Upper lobe of left lung (tissue), 6 donors: ENCODE results near the gene FBXL5. TPM values are rescaled to one million over a fixed set of nuclear protein-coding genes. Genes with fewer than 3 reads are reported as not detected.

Experiments
- ATAC-seq, 2 donors: fragments of 200-7000 bp; cut with Tn5 transposase; one replicate each; pipeline ENCODE4 v1.9.1; 2022; ENCODE audit warnings: mild to moderate bottlenecking in 2 of 2, moderate library complexity in 2 of 2; ENCODE audit not compliant: low FRiP score in 2 of 2
- DNase-seq, 2 donors: peaks; one replicate each; pipeline ENCODE4 v3.0.0-alpha.2; 2019 to 2020
- H3K27ac ChIP-seq, 4 donors: fragments of 200-600 bp; sonication (generic); one replicate each; pipeline ENCODE4 v1.5.1; 2016 to 2019
- H3K27me3 ChIP-seq, 4 donors: fragments of 200-600 bp; sonication (generic); one replicate each; pipeline ENCODE4 v1.5.1; 2017 to 2019
- H3K36me3 ChIP-seq, 4 donors: fragments of 200-600 bp; sonication (generic); one replicate each; pipeline ENCODE4 v1.5.1; 2016 to 2019
- H3K4me1 ChIP-seq, 4 donors: fragments of 200-600 bp; sonication (generic); one replicate each; pipeline ENCODE4 v1.5.1; 2018 to 2019
- H3K4me3 ChIP-seq, 4 donors: fragments of 200-600 bp; sonication (generic); one replicate each; pipeline ENCODE4 v1.5.1; 2017 to 2019; ENCODE audit warnings: mild to moderate bottlenecking in 2 of 4, moderate library complexity in 1 of 4
- H3K9me3 ChIP-seq, 4 donors: fragments of 200-600 bp; sonication (generic); one replicate each; pipeline ENCODE4 v1.5.1; 2018 to 2019
- CTCF ChIP-seq, 6 experiments: fragments of 450-650 bp in 4 of 6; fragments of 200-600 bp in 2 of 6; sonication (generic) in 2 of 6; IDR thresholded peaks; one replicate each; pipeline ENCODE4 v1.5.1; 2016 to 2019; ENCODE audit warnings: antibody characterized with exemption in 6 of 6
- EP300 ChIP-seq, 4 donors: sonication (generic); formaldehyde crosslinking; IDR thresholded peaks; one replicate each; pipeline ENCODE4 v1.5.1; 2017; ENCODE audit warnings: antibody characterized with exemption in 4 of 4, control low read depth in 2 of 4
- POLR2A ChIP-seq, 4 donors: fragments of 450-650 bp; IDR thresholded peaks; one replicate each; pipeline ENCODE4 v1.5.1; 2016 to 2017; ENCODE audit warnings: antibody characterized with exemption in 4 of 4, mild to moderate bottlenecking in 2 of 4
- POLR2AphosphoS5 ChIP-seq, 2 donors: sonication (generic); formaldehyde crosslinking; IDR thresholded peaks; one replicate each; pipeline ENCODE4 v1.5.1; 2017; ENCODE audit warnings: antibody characterized with exemption in 2 of 2
- WGBS, 2 donors: methylation state at CpG; one replicate each; pipeline ENCODE4 v1.1.5; 2017 to 2018; 5-methylcytosine and 5-hydroxymethylcytosine counted together
- total RNA-seq, 6 donors: library from RNA; depleted of rRNA in 4 of 6; stranded (reverse); fragments of >200 nt in 4 of 6; gene quantifications; one replicate each; pipeline versions ENCODE4 v1.1.0 to v1.2.1, GENCODE V29; 2016 to 2021
- donor health status: DM: no; HTN: no; CAD: no; lungs with moderate emphysema.
- donor health status: DM: no; HTN: yes; CAD: no; lungs with severe emphysema.

The FBXL5 gene
- total RNA-seq, 6 donors from 2014 or later = 52.4 to 146 (median 94.9) TPM

DNA sequence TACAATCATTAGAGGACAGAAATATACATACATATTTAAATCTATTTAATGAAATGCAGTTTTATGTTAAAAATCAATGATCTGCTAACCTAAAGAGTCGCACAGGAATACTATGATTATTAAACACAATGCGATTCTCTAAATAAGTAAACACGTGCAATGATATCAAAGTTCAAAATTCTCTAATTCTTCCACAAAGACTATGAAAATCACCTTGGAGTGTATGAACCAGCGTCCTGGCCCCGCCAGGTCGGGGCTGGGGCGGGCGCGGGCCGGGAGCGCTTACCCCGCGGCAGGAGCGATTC lies 25.9 kb upstream of the FBXL5 start:
- H3K27ac ChIP-seq = peak overlapping the region in 3 of 4 donors; percentile 87 to 95 (median 92)
- H3K36me3 ChIP-seq = peaks cover 0 to under 1% (median 0%) of the 10 kb centered on the region in 4 donors
- WGBS, 2 donors = 2 to 5% methylated on average over 4 to 14 of the region's 14 CpGs
- no peak for DNase-seq
- peak overlapping the region; percentile 64 to 72 (median 66) for H3K4me3 ChIP-seq
- H3K4me1 ChIP-seq = peaks cover 15 to 32% (median 22%) of the 10 kb centered on the region in 4 donors
- no peaks in the 10 kb centered on the region for H3K9me3 ChIP-seq
- TF ChIP-seq POLR2AphosphoS5 (IDR thresholded peaks at IDR 0.05) (no peak), POLR2A (IDR thresholded peaks at IDR 0.05) (no peak), EP300 (IDR thresholded peaks at IDR 0.05) (no peak), CTCF (IDR thresholded peaks at IDR 0.05) (no peak)
- ATAC-seq = no peak
- H3K27me3 ChIP-seq = no peaks in the 10 kb centered on the region

GRCh38 chr4:15677507-15677988 lies 22.4 kb upstream of the FBXL5 start:
- H3K27me3 ChIP-seq = no peaks in the 10 kb centered on the region
- H3K36me3 ChIP-seq = no peaks in the 10 kb centered on the region
- DNase-seq (peak in 1 of 2 donors; percentile 58), ATAC-seq (no peak)
- TF ChIP-seq POLR2AphosphoS5 (IDR thresholded peaks at IDR 0.05) (no peak), POLR2A (IDR thresholded peaks at IDR 0.05) (no peak), EP300 (IDR thresholded peaks at IDR 0.05) (no peak), CTCF (IDR thresholded peaks at IDR 0.05) (no peak)
- H3K4me1 ChIP-seq = peaks cover 2 to 8% (median 4%) of the 10 kb centered on the region in 4 donors
- H3K4me3 ChIP-seq = no peak overlapping the region
- no peak overlapping the region for H3K27ac ChIP-seq
- H3K9me3 ChIP-seq = no peaks in the 10 kb centered on the region
- 61 to 79% methylated on average over 2 of the region's 2 CpGs for WGBS, 2 donors

DNA sequence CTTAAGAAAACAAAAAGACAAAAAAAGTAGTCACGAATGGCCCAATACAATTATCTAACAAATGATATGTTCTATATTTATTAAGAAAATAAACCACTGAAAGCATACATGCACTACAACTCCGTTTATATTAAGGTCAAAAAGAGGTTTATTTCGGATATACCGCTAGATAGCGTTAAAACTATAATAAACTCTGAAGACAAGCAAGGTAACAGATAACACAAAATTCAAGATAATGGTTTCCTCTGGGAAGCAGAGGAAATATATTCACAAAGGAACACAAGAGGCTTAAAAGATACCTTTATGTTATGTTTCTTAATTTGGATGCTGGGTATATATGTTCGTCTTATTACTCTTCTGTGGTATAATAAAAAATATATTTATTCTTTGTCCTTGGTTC lies 21.7 kb upstream of the FBXL5 start:
- WGBS, 2 donors = 93 to 94% methylated on average over 6 of the region's 6 CpGs
- Histone ChIP-seq H3K4me1 (peaks cover 0 to 5% (median 3%) of the 10 kb centered on the region in 4 donors), H3K4me3 (no peak overlapping the region), H3K9me3 (no peaks in the 10 kb centered on the region), H3K27ac (no peak overlapping the region), H3K27me3 (no peaks in the 10 kb centered on the region), H3K36me3 (no peaks in the 10 kb centered on the region)
- no peak for ATAC-seq
- TF ChIP-seq EP300 (IDR thresholded peaks at IDR 0.05) = no peak
- TF ChIP-seq POLR2AphosphoS5 (IDR thresholded peaks at IDR 0.05) = no peak
- no peak for TF ChIP-seq CTCF (IDR thresholded peaks at IDR 0.05)
- TF ChIP-seq POLR2A (IDR thresholded peaks at IDR 0.05) = no peak
- DNase-seq = no peak

DNA sequence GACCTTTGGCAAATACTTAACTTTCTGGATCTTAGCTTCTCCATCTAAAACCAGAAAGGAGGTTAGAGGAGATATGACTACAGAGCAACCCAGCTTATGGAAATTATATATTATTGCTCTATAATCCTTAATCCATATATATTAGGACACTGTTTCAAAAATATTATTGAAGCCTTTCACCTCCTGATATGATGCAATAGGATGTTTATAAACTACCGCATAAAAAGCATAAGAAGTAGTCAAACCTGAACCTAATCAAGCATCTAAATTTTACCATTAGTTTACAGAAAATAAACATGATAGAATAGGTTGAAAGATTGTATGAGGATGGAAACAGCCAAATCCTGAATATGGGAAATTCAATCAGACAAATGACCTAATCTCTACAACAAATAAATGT lies 20.9 kb upstream of the FBXL5 start:
- Histone ChIP-seq H3K4me1 (peaks cover 0 to 1% (median 1%) of the 10 kb centered on the region in 4 donors), H3K36me3 (no peaks in the 10 kb centered on the region), H3K27ac (no peak overlapping the region), H3K4me3 (no peak overlapping the region), H3K27me3 (no peaks in the 10 kb centered on the region), H3K9me3 (no peaks in the 10 kb centered on the region)
- WGBS, 2 donors = 82 to 95% methylated on average over 1 of the region's 1 CpG
- ATAC-seq (no peak), DNase-seq (no peak)
- no peak for TF ChIP-seq POLR2A (IDR thresholded peaks at IDR 0.05)
- no peak for TF ChIP-seq CTCF (IDR thresholded peaks at IDR 0.05)
- TF ChIP-seq POLR2AphosphoS5 (IDR thresholded peaks at IDR 0.05) = no peak
- TF ChIP-seq EP300 (IDR thresholded peaks at IDR 0.05) = no peak

GRCh38 chr4:15675356-15675755 lies 20.2 kb upstream of the FBXL5 start:
- no peaks in the 10 kb centered on the region for H3K36me3 ChIP-seq
- DNase-seq = no peak
- no peak overlapping the region for H3K4me3 ChIP-seq
- peak overlapping the region in 1 of 4 donors; percentile 16 for H3K27ac ChIP-seq
- no peaks in the 10 kb centered on the region for H3K9me3 ChIP-seq
- no peaks in the 10 kb centered on the region for H3K27me3 ChIP-seq
- no peaks in the 10 kb centered on the region for H3K4me1 ChIP-seq
- ATAC-seq = no peak
- WGBS, 2 donors = 86 to 88% methylated on average over 3 of the region's 3 CpGs
- TF ChIP-seq POLR2A (IDR thresholded peaks at IDR 0.05) = no peak
- TF ChIP-seq CTCF (IDR thresholded peaks at IDR 0.05) = no peak
- no peak for TF ChIP-seq EP300 (IDR thresholded peaks at IDR 0.05)
- TF ChIP-seq POLR2AphosphoS5 (IDR thresholded peaks at IDR 0.05) = no peak
